Neural progenitor cell (in vitro differentiated cells): ENCODE data around the gene BPIFB2.

Experiments used
- EZH2 ChIP-seq: fragments of 200-600 bp; sonication (generic); IDR thresholded peaks from 2 replicates; pipeline ENCODE4 v1.6.1; 2017; ENCODE audit warnings: antibody characterized with exemption, mild to moderate bottlenecking, moderate library complexity
- EZH2phosphoT487 ChIP-seq: fragments of 200-600 bp; sonication (generic); IDR thresholded peaks from 2 replicates; pipeline ENCODE4 v1.6.1; 2017; ENCODE audit warnings: antibody characterized with exemption
- TF ChIP-seq, protein P1 (sequence below): fragments of 200-600 bp; sonication (generic); IDR thresholded peaks from 2 replicates; pipeline ENCODE4 v1.5.1; 2017; ENCODE audit warnings: antibody characterized with exemption, mild to moderate bottlenecking

DNA sequence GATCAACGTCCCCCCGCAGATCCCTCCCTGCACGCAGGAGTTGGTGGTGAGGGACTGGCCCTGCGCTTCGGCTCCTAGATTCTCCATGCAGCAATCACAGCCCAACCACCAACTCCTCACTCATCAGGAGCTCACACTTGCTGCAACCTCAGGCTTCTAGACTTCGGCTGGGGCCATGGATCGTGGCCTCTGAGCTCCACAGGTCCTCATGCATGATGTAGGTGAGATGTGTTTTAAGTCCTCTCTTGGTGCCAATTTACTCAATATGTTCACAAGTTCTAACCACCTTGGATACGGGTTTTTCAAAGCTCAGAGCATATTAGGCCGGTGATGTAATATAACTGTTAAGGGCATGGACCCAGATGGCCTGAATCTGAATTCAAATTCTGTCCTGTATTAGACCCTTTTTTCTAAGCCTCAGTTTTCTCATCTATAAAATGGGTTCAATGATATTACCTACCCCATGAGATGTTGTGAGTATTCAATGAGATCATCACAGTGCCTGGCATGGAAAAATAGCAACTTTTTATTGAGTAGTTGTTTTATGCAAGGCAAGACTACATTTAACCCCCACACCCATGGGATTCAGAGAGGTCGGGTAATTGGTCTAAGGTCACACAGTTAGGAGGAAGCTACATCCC lies 34.3 kb upstream of the BPIFB2 start:
- no peak for TF ChIP-seq EZH2
- TF ChIP-seq, protein P1, sequence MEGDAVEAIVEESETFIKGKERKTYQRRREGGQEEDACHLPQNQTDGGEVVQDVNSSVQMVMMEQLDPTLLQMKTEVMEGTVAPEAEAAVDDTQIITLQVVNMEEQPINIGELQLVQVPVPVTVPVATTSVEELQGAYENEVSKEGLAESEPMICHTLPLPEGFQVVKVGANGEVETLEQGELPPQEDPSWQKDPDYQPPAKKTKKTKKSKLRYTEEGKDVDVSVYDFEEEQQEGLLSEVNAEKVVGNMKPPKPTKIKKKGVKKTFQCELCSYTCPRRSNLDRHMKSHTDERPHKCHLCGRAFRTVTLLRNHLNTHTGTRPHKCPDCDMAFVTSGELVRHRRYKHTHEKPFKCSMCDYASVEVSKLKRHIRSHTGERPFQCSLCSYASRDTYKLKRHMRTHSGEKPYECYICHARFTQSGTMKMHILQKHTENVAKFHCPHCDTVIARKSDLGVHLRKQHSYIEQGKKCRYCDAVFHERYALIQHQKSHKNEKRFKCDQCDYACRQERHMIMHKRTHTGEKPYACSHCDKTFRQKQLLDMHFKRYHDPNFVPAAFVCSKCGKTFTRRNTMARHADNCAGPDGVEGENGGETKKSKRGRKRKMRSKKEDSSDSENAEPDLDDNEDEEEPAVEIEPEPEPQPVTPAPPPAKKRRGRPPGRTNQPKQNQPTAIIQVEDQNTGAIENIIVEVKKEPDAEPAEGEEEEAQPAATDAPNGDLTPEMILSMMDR: no peak
- no peak for TF ChIP-seq EZH2phosphoT487
